HG02938 (cell line): ENCODE results near the gene CD48.

ENCODE experiments used
- ATAC-seq: cut with Tn5 transposase; IDR thresholded peaks from one replicate; pipeline ENCODE4 v1.9.1; 2021; ENCODE audit warnings: mild to moderate bottlenecking, moderate library complexity; ENCODE audit not compliant: unreplicated experiment

Gene CD48

GRCh38 chr1:160637821-160638539 lies 73.6 kb downstream of the CD48 start:
- no peak for ATAC-seq

GRCh38 chr1:160637065-160637464 lies 74.6 kb downstream of the CD48 start:
- no peak for ATAC-seq

- ATAC-seq = no peak
These were observed 75.1 kb downstream of the CD48 start for GRCh38 chr1:160636547-160636946.

- no peak for ATAC-seq
These were observed 75.5 kb downstream of the CD48 start for GRCh38 chr1:160636076-160636475.

- ATAC-seq = no peak
These were observed 76.8 kb downstream of the CD48 start for GRCh38 chr1:160634543-160635491.

- no peak for ATAC-seq
These were observed 78.2 kb downstream of the CD48 start for GRCh38 chr1:160633330-160633903.

- no peak for ATAC-seq
These were observed 79.5 kb downstream of the CD48 start for GRCh38 chr1:160631983-160632625.

GRCh38 chr1:160630523-160631451 lies 80.8 kb downstream of the CD48 start:
- no peak for ATAC-seq

GRCh38 chr1:160629286-160630210 lies 82.1 kb downstream of the CD48 start:
- no peak for ATAC-seq

GRCh38 chr1:160628799-160629263 lies 82.8 kb downstream of the CD48 start:
- ATAC-seq = no peak
